SJSA1 (cell line): Measurements from ENCODE around the gene MAST4. TPM values are rescaled to one million over a fixed set of nuclear protein-coding genes. Genes with fewer than 3 reads are reported as not detected.

Experiments used
- DNase-seq, 2 experiments: peaks; one replicate each; pipeline ENCODE4 v3.0.0-alpha.2; 2015 to 2020; ENCODE audit warnings: low spot score in 2 of 2, low read depth in 1 of 2
- H3K27ac ChIP-seq: fragments of 250-450 bp; sonication (Bioruptor Pico); 2 replicates; pipeline ENCODE4 v1.5.1; 2020; ENCODE audit warnings: mild to moderate bottlenecking, moderate library complexity
- H3K27me3 ChIP-seq: fragments of 250-450 bp; sonication (Bioruptor Pico); replicated peaks from 2 replicates; pipeline ENCODE4 v1.5.1; 2020; ENCODE audit warnings: mild to moderate bottlenecking, moderate library complexity
- H3K36me3 ChIP-seq: fragments of 250-450 bp; sonication (Bioruptor Pico); 2 replicates; pipeline ENCODE4 v1.5.1; 2020; ENCODE audit warnings: mild to moderate bottlenecking
- H3K4me1 ChIP-seq: fragments of 250-450 bp; sonication (Bioruptor Pico); replicated peaks from 2 replicates; pipeline ENCODE4 v1.6.1; 2021; ENCODE audit warnings: mild to moderate bottlenecking
- H3K4me3 ChIP-seq: fragments of 250-450 bp; sonication (Bioruptor Pico); 2 replicates; pipeline ENCODE4 v1.5.1; 2020; ENCODE audit warnings: mild to moderate bottlenecking
- H3K9me3 ChIP-seq: fragments of 250-450 bp; sonication (Bioruptor Pico); replicated peaks from 2 replicates; pipeline ENCODE4 v1.5.1; 2020; ENCODE audit warnings: mild to moderate bottlenecking
- total RNA-seq: library from RNA; depleted of rRNA; stranded (reverse); fragments of >200 nt; shearing (Covaris generic); gene quantifications from 2 replicates; pipeline ENCODE4 v1.2.3, GENCODE V29; 2014

The MAST4 gene
- total RNA-seq, 1 experiment from 2014 or later: 2.3 TPM

DNA sequence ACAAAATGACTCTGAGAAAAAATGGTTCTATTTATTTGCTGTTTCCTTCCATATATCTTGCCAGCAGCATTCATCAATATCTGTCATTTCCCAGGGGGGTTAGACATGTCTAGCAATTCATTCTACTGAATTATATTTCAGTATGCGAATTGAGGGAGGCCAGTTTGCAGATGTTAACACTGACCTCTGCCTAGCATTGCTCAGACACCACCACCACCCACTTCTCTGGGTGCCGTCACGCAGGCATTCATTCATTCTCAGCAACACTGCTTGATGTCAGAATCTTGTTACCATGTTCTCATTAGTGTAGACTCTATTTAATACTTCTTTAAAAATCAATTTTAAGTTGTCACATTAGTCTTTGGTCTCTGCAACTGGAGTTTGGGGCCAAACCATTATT, 181.7 kb downstream of the MAST4 start:
- H3K4me3 ChIP-seq: no peak overlapping the region
- H3K27ac ChIP-seq: no peak overlapping the region
- H3K36me3 ChIP-seq: no peaks in the 10 kb centered on the region
- no peaks in the 10 kb centered on the region for H3K27me3 ChIP-seq
- H3K4me1 ChIP-seq: no peaks in the 10 kb centered on the region
- H3K9me3 ChIP-seq: no peaks in the 10 kb centered on the region
- no peak for DNase-seq

DNA sequence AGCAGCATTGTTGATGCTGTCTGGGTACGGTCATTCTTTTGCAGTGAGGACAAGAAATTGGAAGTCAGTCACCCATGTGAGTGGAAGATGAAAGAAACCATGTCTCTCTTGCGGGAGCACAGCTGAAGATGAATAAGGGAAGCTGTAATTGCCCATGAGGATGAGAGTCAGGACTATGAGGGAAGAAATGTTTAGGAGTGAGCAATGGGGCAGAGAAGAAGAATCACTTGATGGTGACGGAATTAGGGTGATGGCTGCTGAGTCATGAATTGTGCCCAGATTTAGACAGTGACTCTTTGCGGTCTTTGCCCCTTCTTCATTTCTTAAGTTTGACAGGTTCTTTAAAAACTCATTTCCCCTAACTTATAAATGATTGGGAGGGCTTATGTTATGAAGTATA, 183.3 kb downstream of the MAST4 start:
- Histone ChIP-seq H3K27me3 (no peaks in the 10 kb centered on the region), H3K27ac (no peak overlapping the region), H3K36me3 (no peaks in the 10 kb centered on the region), H3K4me3 (no peak overlapping the region), H3K9me3 (no peaks in the 10 kb centered on the region), H3K4me1 (no peaks in the 10 kb centered on the region)
- DNase-seq: no peak

DNA sequence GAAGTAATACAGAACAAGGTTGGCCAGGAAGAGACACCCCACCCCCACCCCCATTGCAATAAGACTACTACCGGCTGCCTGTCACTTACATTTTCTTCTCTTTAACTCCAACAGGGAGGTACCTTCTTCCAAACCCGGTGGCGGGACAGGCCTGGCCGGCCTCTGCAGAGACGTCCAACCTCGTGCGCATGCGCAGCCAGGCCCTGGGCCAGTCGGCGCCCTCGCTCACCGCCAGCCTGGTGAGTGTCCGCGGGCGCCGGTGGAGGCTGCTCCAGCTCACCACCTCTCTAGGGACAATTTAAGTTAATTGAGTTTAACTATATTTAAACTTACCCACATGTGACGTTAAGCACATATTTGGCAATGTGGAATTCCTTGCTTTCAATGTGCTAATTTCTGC, 192.4 kb downstream of the MAST4 start:
- Histone ChIP-seq H3K9me3 (no peaks in the 10 kb centered on the region), H3K36me3 (no peaks in the 10 kb centered on the region), H3K27ac (no peak overlapping the region), H3K27me3 (0 out of 2 replicates have a peak, but pooled peaks cover 3% of the 10 kb centered on the region), H3K4me3 (no peak overlapping the region), H3K4me1 (no peaks in the 10 kb centered on the region)
- DNase-seq: no peak

DNA sequence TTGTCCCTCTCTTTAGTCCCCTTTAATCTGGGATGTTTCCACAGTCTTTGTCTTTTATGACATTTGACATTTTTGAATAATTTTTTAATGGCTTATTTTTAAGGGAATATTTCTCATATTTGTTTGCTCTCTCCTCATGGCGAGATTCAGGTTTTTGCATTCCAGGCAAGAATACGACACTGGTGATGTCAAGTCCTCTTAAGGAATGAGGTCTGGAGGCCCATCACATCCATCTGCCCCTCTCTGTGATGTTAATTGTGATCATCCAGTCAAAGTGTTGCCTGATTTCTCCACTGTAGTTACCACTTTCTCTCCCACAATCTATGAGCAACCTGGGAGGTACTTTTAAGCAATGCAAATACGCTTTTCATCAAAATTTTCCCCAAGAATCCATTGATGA, 193.2 kb downstream of the MAST4 start:
- no peaks in the 10 kb centered on the region for H3K9me3 ChIP-seq
- 0 out of 2 replicates have a peak, but pooled peaks cover 3% of the 10 kb centered on the region for H3K27me3 ChIP-seq
- no peak for DNase-seq
- H3K4me3 ChIP-seq: no peak overlapping the region
- no peaks in the 10 kb centered on the region for H3K36me3 ChIP-seq
- H3K4me1 ChIP-seq: no peaks in the 10 kb centered on the region
- no peak overlapping the region for H3K27ac ChIP-seq

DNA sequence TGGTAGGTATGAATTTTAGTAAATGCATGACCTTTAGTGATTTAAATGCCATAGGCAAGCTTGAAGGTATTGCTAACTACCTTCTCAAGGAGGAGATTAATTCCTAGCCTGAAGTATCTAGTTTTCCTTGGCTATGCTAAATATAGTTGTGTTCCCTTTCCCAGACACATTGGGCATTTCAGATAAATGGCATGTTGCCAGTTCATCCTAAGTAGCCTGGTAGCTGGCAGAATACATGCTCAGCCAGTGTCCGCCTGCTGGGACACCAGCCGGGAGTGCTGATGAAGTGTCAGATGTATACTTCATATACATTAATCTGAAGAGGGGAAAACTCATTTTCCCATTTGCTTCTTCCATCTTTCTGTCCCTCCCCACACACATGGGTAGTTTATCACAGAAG, 196.9 kb downstream of the MAST4 start:
- DNase-seq: no peak
- H3K27ac ChIP-seq: no peak overlapping the region

DNA sequence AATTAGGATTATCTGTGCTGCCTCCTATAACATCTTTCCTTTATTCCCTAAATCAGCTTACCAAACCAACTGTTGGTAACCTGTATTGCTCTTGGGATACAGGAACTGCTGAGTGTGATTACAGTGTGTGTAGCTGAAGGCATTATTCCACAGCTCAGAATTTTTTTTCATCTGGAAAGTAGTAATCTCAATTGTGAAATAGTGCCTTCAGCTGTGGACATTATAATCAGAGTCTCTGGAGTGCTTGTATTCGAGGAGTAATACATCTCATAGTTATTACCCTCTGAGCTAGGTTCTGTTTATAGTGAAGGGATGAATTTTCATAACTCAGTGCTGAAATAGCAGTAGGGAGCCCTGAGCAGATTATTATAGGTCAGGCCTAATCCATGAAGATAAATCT, 199.5 kb downstream of the MAST4 start:
- H3K4me3 ChIP-seq: no peak overlapping the region
- H3K36me3 ChIP-seq: no peaks in the 10 kb centered on the region
- DNase-seq: no peak
- H3K27ac ChIP-seq: no peak overlapping the region
- no peaks in the 10 kb centered on the region for H3K27me3 ChIP-seq
- H3K4me1 ChIP-seq: no peaks in the 10 kb centered on the region
- no peaks in the 10 kb centered on the region for H3K9me3 ChIP-seq

More for the DNA sequence above, 196.9 kb downstream of the MAST4 start:
- no peaks in the 10 kb centered on the region for H3K4me1 ChIP-seq
- 0 out of 2 replicates have a peak, but pooled peaks cover 3% of the 10 kb centered on the region for H3K27me3 ChIP-seq
- no peaks in the 10 kb centered on the region for H3K9me3 ChIP-seq
- H3K36me3 ChIP-seq: no peaks in the 10 kb centered on the region
- H3K4me3 ChIP-seq: no peak overlapping the region

DNA sequence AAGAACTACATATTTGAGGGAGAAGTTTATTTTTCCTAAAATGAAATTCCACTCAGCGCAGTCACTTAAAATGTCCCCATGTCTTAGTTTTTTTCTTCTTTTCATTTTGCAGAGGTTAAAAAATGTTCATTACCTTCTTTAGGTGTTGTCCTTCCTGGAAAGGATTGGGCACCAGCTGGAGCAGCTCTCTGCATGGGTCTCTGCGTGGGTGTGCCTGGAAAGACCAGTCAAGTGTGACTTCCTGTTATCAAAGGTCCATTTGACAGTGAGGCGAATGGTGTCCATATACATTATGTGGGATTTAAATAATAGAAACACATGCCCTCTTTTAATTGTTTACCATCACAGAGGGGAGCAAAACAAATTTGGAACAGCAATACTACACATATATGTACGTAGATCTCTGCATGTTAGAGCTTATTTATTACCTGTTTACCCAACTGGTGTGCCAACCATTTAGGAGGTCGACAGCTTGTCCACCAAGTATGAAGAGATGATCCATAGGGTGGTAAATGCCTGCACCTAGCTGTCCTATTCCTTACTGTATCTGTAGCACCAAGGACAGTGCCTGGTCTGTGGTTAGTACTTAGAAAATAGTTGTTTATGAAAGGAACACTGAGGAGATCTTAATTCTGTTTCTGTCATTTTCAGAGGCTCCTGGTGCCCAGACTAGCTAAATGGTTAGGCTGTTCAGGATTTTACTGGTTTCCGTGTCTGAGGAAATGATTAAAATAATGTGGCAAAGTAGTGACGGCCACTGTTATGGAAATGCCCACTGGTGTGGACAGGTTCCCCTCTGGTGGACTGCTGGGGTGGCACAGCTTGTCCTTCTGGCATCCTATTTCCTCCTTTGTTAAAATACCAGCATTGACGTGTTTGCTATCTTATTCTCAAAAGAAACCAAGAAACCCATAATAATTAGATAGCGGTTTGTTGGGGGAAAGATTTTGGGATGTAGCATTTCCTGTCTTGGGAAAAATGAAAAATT, 200.4 kb downstream of the MAST4 start:
- no peaks in the 10 kb centered on the region for H3K27me3 ChIP-seq
- H3K27ac ChIP-seq: no peak overlapping the region
- DNase-seq: no peak
- no peak overlapping the region for H3K4me3 ChIP-seq
- no peaks in the 10 kb centered on the region for H3K4me1 ChIP-seq
- H3K36me3 ChIP-seq: no peaks in the 10 kb centered on the region
- H3K9me3 ChIP-seq: no peaks in the 10 kb centered on the region

DNA sequence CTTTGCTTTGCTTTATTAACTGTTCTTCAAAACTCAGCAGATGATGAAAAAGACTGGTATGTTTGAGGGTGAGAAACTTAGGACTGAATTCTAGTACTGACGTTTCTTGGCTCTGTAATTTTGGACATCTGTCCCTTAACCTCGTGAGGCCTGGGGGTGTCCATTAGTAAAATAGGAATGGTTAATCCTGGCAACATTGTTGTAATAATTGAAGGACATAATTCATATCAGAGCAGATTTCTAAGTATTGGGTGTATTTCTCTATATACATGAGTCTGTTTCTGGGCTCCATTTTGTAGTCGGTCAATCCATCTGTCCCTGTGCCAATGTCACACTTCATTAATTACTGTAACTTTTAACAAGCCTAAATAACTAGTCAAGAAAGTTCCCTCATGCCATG, 206.7 kb downstream of the MAST4 start:
- Histone ChIP-seq H3K36me3 (no peaks in the 10 kb centered on the region), H3K27ac (no peak overlapping the region), H3K27me3 (0 out of 2 replicates have a peak, but pooled peaks cover 12% of the 10 kb centered on the region), H3K4me1 (no peaks in the 10 kb centered on the region), H3K4me3 (no peak overlapping the region), H3K9me3 (no peaks in the 10 kb centered on the region)
- DNase-seq: no peak

DNA sequence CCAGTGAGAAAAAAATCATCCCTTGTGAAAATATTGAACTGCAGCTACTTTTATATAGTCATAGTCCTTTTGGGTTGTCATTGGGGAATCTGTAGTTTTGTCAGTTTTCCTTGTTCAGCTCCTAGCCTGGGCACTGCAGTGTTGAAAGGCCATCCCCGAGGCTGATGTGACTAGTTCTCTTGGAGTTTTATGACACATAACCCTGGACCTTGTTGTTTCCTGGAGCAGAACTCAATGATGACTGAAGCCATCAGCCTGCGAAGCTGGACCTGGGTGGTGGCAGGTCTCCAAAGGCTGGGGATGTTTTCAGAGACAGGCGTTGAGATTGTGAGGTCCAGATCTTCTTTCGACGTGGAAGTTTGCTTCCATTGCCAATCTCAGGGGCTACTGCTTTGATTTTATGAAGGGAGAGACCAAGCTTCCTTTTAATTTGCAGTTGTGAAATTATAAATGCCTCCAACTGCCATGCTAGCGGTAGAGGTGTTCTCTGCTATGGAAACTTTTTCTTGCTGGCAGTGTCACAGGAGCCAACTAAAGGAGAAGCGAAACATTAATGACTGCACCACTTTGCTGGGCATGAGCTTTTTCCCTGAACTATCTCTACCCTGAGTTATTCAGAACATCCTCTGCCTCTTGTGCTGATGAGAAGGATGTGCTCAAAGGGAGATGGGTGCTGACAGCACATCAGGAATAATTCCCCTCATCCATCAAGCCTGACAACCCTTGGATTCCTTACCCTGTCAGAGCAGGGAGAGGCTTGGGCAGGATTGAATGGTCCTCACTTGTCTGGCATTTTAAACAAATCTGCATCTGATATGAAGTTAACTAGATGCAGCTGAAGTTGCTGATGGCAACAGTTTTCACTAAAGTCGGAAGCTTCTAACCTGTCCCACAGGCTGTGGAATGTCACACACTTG, 209.6 kb downstream of the MAST4 start:
- H3K36me3 ChIP-seq: no peaks in the 10 kb centered on the region
- H3K27ac ChIP-seq: no peak overlapping the region
- H3K4me1 ChIP-seq: no peaks in the 10 kb centered on the region
- H3K9me3 ChIP-seq: no peaks in the 10 kb centered on the region
- no peak for DNase-seq
- H3K27me3 ChIP-seq: 0 out of 2 replicates have a peak, but pooled peaks cover 12% of the 10 kb centered on the region
- H3K4me3 ChIP-seq: no peak overlapping the region

DNA sequence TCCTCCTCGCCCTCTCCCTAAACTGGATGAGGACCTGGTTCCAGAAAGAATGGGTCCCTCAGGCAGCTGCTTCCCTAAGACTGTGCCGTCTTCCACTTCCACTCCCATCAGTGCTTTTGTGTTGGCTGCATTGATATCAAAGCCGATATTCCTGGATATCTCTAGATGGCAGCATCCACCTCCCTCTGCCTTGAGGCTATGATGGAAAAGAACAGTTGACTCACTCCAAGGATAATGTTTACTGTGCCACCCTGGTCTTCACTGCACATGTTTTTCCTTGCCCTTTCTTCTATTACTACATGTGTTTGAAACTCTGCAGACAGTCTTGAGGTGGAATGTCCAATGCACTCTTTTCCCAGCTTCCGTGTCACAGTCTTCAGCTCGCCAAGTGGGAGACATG, 211.6 kb downstream of the MAST4 start:
- peak in 1 of 2 experiments; percentile 21 for DNase-seq
- no peak overlapping the region for H3K27ac ChIP-seq
- H3K36me3 ChIP-seq: no peaks in the 10 kb centered on the region
- 0 out of 2 replicates have a peak, but pooled peaks cover 12% of the 10 kb centered on the region for H3K27me3 ChIP-seq
- H3K4me1 ChIP-seq: no peaks in the 10 kb centered on the region
- no peak overlapping the region for H3K4me3 ChIP-seq
- no peaks in the 10 kb centered on the region for H3K9me3 ChIP-seq

DNA sequence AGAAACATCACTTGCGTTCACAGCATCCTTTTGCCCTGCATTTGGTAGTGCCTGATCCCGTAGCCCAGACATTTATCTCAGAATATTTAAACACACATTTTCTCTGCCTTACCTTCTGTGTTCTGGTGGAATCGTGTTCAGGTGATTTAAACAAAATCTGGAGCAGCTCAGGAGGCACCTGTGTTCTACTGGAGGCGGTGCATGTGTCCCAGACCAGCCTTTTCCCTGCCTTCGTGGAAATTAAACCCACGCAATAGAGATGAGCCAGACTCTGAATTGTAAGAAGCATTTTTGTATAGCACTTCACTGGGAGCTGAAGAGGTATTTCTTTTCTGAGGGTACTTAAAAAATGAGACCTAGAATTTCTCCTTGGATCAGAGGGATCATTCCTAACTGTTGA, 212.5 kb downstream of the MAST4 start:
- no peaks in the 10 kb centered on the region for H3K4me1 ChIP-seq
- H3K36me3 ChIP-seq: no peaks in the 10 kb centered on the region
- H3K9me3 ChIP-seq: no peaks in the 10 kb centered on the region
- H3K4me3 ChIP-seq: no peak overlapping the region
- H3K27me3 ChIP-seq: peaks cover 12% of the 10 kb centered on the region; the same call in 1 of the 2 replicates
- no peak overlapping the region for H3K27ac ChIP-seq
- no peak for DNase-seq

DNA sequence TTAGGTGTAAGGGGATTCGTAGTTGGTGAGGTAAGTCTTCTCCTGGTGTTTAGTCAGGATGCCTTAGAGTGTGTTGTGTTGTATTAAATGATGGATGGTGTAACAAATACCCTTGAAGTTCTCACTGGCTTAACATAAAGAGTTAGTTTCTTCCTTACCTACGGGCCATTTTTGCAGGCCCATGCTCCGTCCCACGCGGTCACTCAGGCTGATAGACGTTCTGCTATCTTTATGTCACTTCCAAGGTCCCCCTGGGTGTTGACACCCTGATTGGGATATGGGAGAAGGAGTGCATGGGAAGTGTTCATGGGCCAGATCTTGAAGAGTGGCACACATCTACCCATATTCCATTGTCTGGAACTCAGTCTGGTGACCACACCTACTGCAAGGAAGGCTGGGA, 214.0 kb downstream of the MAST4 start:
- H3K9me3 ChIP-seq: no peaks in the 10 kb centered on the region
- peaks cover 5% of the 10 kb centered on the region; the same call in 1 of the 2 replicates for H3K27me3 ChIP-seq
- no peak for DNase-seq
- no peaks in the 10 kb centered on the region for H3K36me3 ChIP-seq
- H3K4me3 ChIP-seq: no peak overlapping the region
- no peak overlapping the region for H3K27ac ChIP-seq
- no peaks in the 10 kb centered on the region for H3K4me1 ChIP-seq

DNA sequence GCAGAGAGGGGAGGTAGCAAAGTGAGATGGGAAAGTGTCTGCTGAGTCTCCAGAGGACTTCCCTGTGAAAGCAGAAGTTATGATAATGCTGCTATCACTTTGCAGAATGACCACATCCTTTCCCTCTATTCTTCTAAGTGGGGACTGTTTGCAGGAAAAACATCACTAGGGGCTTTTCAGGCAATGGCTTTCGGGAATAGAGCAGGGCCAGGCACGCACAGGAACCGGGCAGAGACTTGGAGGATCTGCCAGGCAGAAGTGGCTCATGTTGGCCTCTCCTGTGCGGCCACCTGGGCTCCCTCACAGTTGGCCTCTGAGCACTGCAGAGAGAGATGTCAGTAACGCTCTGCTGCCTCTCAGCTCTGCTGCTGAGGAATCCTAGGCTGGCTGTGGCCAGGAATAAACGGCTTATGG, 214.7 kb downstream of the MAST4 start:
- Histone ChIP-seq H3K9me3 (no peaks in the 10 kb centered on the region), H3K4me1 (no peaks in the 10 kb centered on the region), H3K36me3 (no peaks in the 10 kb centered on the region), H3K27ac (no peak overlapping the region), H3K27me3 (peaks cover 5% of the 10 kb centered on the region; the same call in 1 of the 2 replicates), H3K4me3 (no peak overlapping the region)
- DNase-seq: no peak
